Body of pancreas (tissue), 4 donors: ENCODE results near the gene ATP6V1A. TPM values are rescaled to one million over a fixed set of nuclear protein-coding genes. Genes with fewer than 3 reads are reported as not detected.

Experiments used
- ATAC-seq: fragments of 150-250 bp; one replicate; pipeline ENCODE4 v1.9.1; 2016
- DNase-seq, 4 donors: peaks; one replicate each; pipeline ENCODE4 v3.0.0-alpha.2; 2019
- H3K27ac ChIP-seq, 4 donors: fragments of 200-600 bp; sonication (generic); 1 replicate in 3 of 4; 2 replicates in 1 of 4; pipeline versions ENCODE4 v1.5.1 to v1.6.1; 2016 to 2019; ENCODE audit warnings: mild to moderate bottlenecking in 1 of 4, mixed read lengths in 1 of 4, moderate library complexity in 1 of 4
- H3K27me3 ChIP-seq, 2 donors: fragments of 200-600 bp; sonication (generic); one replicate each; pipeline ENCODE4 v1.6.0; 2016; ENCODE audit warnings: mild to moderate bottlenecking in 1 of 2
- H3K36me3 ChIP-seq, 2 donors: fragments of 200-600 bp; sonication (generic); replicated peaks in 1 of 2; 2 replicates each; pipeline ENCODE4 v1.5.1; 2016; ENCODE audit warnings: low read depth in 2 of 2; ENCODE audit not compliant: insufficient read depth in 1 of 2
- H3K4me1 ChIP-seq: fragments of 200-600 bp; sonication (generic); one replicate; pipeline ENCODE4 v1.6.0; 2016
- H3K4me3 ChIP-seq, 2 donors: fragments of 200-600 bp; sonication (generic); 1 replicate in 1 of 2; 2 replicates in 1 of 2; pipeline ENCODE4 v1.5.1; 2016 to 2019
- H3K9me3 ChIP-seq, 3 donors: fragments of 200-600 bp; sonication (generic); 1 replicate in 2 of 3; 2 replicates in 1 of 3; pipeline ENCODE4 v1.5.1; 2016
- POLR2A ChIP-seq, 3 donors: fragments of 450-650 bp; IDR thresholded peaks; one replicate each; pipeline ENCODE4 v1.6.1; 2016; ENCODE audit warnings: antibody characterized with exemption in 3 of 3, mild to moderate bottlenecking in 2 of 3
- WGBS, 2 donors: methylation state at CpG; one replicate each; pipeline ENCODE4 v1.1.5; 2017; 5-methylcytosine and 5-hydroxymethylcytosine counted together
- intact Hi-C: fragments of 100-400 bp; cut with DNase I; formaldehyde crosslinking; loops from one replicate; pipeline ENCODE4 v1.15.1; 2023
- total RNA-seq, 2 donors: library from RNA; depleted of rRNA; stranded (reverse); fragments of >200 nt; gene quantifications; one replicate each; pipeline ENCODE4 v1.1.0, GENCODE V29; 2016
- TF ChIP-seq, protein P1 (sequence below), 7 experiments: fragments of 450-650 bp in 4 of 7; fragments of 200-600 bp in 3 of 7; sonication (generic) in 3 of 7; IDR thresholded peaks; one replicate each; pipeline ENCODE4 v1.5.1; 2016 to 2019; ENCODE audit warnings: antibody characterized with exemption in 7 of 7

Gene ATP6V1A
- total RNA-seq, 2 donors from 2014 or later: 25.4 to 31.3 TPM

DNA sequence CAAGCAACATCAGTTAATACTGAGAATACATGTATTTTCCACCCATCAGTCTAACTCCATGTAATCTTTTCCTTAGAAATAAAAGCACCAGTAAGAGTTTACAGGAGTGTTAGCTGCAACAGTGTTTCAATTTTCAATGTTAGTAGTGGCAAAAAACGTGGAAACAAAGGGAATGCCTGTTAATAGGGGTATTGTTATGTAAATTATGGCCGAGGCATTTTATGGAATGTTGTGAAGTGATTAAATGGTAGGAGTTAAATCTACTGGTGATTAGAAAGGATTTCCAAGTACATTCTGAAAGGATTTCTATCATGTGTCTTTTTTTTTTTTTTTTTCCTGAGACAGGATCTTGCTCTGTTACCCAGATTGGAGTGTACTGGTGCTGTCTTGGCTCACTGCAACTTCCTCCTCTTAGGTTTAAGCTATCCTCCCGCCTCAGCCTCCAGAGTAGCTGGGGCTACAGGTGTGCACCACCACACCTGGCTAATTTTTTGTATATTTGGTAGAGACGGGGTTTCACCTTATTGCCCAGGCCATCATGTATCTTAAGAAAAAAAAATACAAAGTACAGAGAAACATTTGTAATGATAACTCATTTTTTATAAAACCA, 6.6 kb downstream of the ATP6V1A start:
- H3K4me3 ChIP-seq: no peak overlapping the region
- TF ChIP-seq, protein P1, sequence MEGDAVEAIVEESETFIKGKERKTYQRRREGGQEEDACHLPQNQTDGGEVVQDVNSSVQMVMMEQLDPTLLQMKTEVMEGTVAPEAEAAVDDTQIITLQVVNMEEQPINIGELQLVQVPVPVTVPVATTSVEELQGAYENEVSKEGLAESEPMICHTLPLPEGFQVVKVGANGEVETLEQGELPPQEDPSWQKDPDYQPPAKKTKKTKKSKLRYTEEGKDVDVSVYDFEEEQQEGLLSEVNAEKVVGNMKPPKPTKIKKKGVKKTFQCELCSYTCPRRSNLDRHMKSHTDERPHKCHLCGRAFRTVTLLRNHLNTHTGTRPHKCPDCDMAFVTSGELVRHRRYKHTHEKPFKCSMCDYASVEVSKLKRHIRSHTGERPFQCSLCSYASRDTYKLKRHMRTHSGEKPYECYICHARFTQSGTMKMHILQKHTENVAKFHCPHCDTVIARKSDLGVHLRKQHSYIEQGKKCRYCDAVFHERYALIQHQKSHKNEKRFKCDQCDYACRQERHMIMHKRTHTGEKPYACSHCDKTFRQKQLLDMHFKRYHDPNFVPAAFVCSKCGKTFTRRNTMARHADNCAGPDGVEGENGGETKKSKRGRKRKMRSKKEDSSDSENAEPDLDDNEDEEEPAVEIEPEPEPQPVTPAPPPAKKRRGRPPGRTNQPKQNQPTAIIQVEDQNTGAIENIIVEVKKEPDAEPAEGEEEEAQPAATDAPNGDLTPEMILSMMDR (IDR thresholded peaks at IDR 0.05): no peak
- no peak for TF ChIP-seq POLR2A (IDR thresholded peaks at IDR 0.05)
- intact Hi-C loops: no loop called here

GRCh38 chr3:113754494-113755159, 7.8 kb downstream of the ATP6V1A start:
- H3K4me1 ChIP-seq: peaks cover 4% of the 10 kb centered on the region
- intact Hi-C loops: no loop called here
- H3K36me3 ChIP-seq: no peaks in the 10 kb centered on the region
- no peak overlapping the region for H3K4me3 ChIP-seq
- DNase-seq (no peak), ATAC-seq (no peak)
- WGBS, 2 donors: 83 to 92% methylated on average over 5 of the region's 5 CpGs
- peak overlapping the region in 1 of 4 donors; percentile 5 for H3K27ac ChIP-seq
- H3K27me3 ChIP-seq: no peaks in the 10 kb centered on the region
- TF ChIP-seq, protein P1 (IDR thresholded peaks at IDR 0.05): no peak
- TF ChIP-seq POLR2A (IDR thresholded peaks at IDR 0.05): no peak
- H3K9me3 ChIP-seq: no peaks in the 10 kb centered on the region

More for the DNA sequence above, 6.6 kb downstream of the ATP6V1A start:
- WGBS, 2 donors: 85 to 87% methylated on average over 4 of the region's 4 CpGs
- Histone ChIP-seq H3K36me3 (no peaks in the 10 kb centered on the region), H3K4me1 (peaks cover 9% of the 10 kb centered on the region), H3K9me3 (no peaks in the 10 kb centered on the region), H3K27me3 (no peaks in the 10 kb centered on the region), H3K27ac (no peak overlapping the region)
- DNase-seq (no peak), ATAC-seq (no peak)

GRCh38 chr3:113758389-113759024, 11.7 kb downstream of the ATP6V1A start:
- 97 to 100% methylated on average over 1 of the region's 1 CpG for WGBS, 2 donors
- Histone ChIP-seq H3K9me3 (no peaks in the 10 kb centered on the region), H3K4me1 (no peaks in the 10 kb centered on the region), H3K27ac (no peak overlapping the region), H3K4me3 (no peak overlapping the region), H3K27me3 (no peaks in the 10 kb centered on the region), H3K36me3 (no peaks in the 10 kb centered on the region)
- ATAC-seq (no peak), DNase-seq (no peak)
- TF ChIP-seq, protein P1 (IDR thresholded peaks at IDR 0.05): no peak
- no peak for TF ChIP-seq POLR2A (IDR thresholded peaks at IDR 0.05)
- intact Hi-C loops: no loop called here

- Histone ChIP-seq H3K27ac (no peak overlapping the region), H3K4me3 (no peak overlapping the region), H3K36me3 (no peaks in the 10 kb centered on the region), H3K27me3 (no peaks in the 10 kb centered on the region), H3K9me3 (no peaks in the 10 kb centered on the region), H3K4me1 (no peaks in the 10 kb centered on the region)
- intact Hi-C loops: no loop called here
- DNase-seq (no peak), ATAC-seq (no peak)
- 96 to 98% methylated on average over 2 of the region's 2 CpGs for WGBS, 2 donors
- TF ChIP-seq POLR2A (IDR thresholded peaks at IDR 0.05): no peak
- TF ChIP-seq, protein P1 (IDR thresholded peaks at IDR 0.05): no peak
These were observed 17.9 kb downstream of the ATP6V1A start for GRCh38 chr3:113764698-113765097.
